ENCODE measurements around the gene HDDC3.
A peak's percentile ranks its signal among the peaks of the same experiment; 100 is the strongest.

The HDDC3 gene

DNA sequence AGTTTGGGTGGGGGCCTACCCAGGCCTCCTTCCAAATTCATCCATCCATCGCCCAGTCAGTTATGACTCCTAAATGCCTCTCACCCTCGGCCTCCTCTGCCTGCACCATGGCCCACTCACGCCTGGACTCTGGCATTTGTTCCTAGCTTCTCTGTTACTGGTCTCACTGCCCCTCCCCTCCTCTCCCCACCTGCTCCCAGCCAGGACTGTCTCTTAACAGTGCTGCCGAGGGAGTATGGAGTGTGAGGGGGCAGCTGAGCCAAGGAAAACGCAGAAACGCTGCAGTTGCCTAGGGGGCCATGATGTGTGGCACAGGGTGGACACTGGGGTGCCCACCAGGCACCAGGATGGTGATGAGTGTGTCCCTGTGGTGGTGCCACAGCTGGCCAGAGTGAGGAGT lies 25.4 kb upstream of the HDDC3 start:
- no peaks in the 10 kb centered on the region for H3K9me3 Mint-ChIP-seq
- H3K36me3 Mint-ChIP-seq (ENCODE audit: low read depth): peaks cover 79% of the 10 kb centered on the region
- peak overlapping the region; percentile 67 for H3K4me3 Mint-ChIP-seq
- peaks cover 23% of the 10 kb centered on the region for H3K4me1 Mint-ChIP-seq (ENCODE audit: low read depth)
- H3K27ac Mint-ChIP-seq: peak overlapping the region; percentile 79
- H3K27me3 Mint-ChIP-seq: no peaks in the 10 kb centered on the region
- DNase-seq: no peak

DNA sequence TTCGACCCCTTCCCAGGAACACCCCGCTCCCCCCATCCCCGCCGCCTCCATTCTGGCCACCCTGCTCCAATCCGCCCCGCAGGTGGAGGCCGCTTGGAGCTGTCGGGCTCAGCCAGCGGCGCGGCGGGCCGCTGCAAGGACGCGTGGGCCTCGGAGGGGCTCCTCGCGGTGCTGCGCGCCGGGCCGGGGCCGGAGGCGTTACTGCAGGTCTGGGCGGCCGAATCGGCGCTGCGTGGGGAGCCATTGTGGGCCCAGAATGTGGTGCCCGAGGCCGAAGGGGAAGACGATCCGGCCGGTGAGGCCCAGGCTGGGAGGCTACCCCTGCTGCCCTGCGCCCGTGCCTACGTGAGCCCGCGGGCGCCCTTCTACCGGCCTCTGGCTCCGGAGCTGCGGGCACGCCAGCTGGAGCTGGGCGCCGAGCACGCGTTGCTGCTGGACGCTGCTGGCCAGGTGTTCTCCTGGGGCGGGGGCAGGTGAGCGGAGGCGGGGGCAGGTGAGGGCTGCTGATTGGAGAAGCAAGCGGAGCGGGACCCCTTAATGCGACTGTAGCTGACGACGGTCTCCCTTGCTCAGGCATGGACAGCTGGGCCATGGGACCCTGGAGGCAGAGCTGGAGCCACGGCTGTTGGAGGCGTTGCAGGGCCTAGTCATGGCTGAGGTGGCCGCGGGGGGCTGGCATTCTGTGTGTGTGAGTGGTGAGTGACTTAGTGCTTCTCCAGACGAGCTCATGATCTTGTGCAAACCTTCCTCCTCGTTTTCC lies 24.9 kb upstream of the HDDC3 start:
- Mint-ChIP-seq H3K4me1 (ENCODE audit: low read depth) (peaks cover 23% of the 10 kb centered on the region), H3K27ac (peak overlapping the region; percentile 79), H3K9me3 (no peaks in the 10 kb centered on the region), H3K27me3 (no peaks in the 10 kb centered on the region), H3K36me3 (ENCODE audit: low read depth) (peaks cover 79% of the 10 kb centered on the region), H3K4me3 (peak overlapping the region; percentile 89)
- no peak for DNase-seq

DNA sequence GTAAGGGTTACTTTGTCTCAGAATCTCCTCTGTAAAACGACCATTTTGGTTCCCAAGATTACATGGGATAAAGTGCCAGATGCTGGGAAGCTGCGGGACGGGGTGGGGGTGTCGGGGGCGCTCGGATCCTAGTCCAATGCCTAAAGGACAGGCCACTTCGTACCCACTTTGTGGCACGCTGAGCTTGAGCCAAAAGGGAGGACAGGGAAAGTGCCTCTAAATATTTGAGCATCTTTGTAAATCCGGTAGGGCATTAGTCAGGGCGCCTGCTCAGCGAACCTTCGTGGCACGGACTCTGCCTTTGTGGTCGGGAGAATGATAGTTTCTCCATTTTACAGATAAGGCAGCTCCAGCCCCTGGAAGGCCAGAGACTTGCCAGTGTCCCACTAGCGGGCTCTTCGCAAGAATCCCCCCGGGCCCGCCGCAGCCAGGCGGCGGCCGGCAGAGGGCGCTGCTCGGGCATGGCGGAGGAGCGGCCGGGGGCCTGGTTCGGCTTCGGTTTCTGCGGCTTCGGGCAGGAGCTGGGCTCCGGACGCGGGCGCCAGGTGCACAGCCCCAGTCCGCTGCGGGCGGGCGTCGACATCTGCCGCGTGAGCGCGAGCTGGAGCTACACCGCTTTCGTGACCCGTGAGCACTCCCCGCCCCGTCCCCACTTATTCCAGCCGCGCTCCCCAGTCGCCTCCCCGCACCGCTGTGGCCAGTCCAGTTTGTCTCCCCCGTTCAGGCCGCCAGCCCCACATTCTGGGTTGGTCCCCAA lies 24.1 kb upstream of the HDDC3 start:
- DNase-seq: peak; percentile 80
- H3K9me3 Mint-ChIP-seq: no peaks in the 10 kb centered on the region
- H3K4me3 Mint-ChIP-seq: peak overlapping the region; percentile 89
- H3K27me3 Mint-ChIP-seq: no peaks in the 10 kb centered on the region
- peaks cover 79% of the 10 kb centered on the region for H3K36me3 Mint-ChIP-seq (ENCODE audit: low read depth)
- peaks cover 23% of the 10 kb centered on the region for H3K4me1 Mint-ChIP-seq (ENCODE audit: low read depth)
- H3K27ac Mint-ChIP-seq: peak overlapping the region; percentile 98

DNA sequence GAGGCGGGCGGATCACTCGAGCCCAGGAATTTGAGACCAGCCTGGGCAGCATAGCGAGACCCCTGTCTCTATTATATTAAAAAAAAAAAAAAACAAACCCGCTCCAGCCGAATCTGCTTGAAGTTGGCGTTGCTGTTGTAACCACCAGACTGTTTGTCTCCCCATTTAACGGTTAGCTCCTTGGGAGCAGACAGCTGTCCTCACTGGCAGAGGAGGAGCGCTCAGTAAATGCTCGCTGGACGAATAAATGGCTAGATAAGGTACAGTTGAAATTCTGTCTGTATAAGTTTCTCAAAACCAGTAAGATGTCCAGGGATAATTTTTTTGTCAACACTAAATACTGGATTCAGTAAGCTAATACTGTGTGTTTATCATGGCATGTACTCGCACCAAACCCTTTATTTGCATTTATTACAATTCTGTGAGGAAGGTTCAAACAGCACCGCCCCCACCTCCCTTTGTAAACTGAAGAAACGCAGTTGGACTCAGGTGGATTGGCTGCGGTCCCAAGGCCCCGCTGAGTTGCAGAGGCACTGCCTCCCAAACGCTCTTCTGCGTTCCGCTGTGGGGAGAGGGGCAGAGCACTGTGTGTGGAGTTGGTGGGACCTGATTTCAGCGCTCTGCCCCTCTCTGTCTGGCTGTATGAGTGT lies 23.4 kb upstream of the HDDC3 start:
- Mint-ChIP-seq H3K36me3 (ENCODE audit: low read depth) (peaks cover 79% of the 10 kb centered on the region), H3K27ac (peak overlapping the region; percentile 98), H3K9me3 (no peaks in the 10 kb centered on the region), H3K27me3 (no peaks in the 10 kb centered on the region), H3K4me3 (peak overlapping the region; percentile 89), H3K4me1 (ENCODE audit: low read depth) (peaks cover 23% of the 10 kb centered on the region)
- no peak for DNase-seq

DNA sequence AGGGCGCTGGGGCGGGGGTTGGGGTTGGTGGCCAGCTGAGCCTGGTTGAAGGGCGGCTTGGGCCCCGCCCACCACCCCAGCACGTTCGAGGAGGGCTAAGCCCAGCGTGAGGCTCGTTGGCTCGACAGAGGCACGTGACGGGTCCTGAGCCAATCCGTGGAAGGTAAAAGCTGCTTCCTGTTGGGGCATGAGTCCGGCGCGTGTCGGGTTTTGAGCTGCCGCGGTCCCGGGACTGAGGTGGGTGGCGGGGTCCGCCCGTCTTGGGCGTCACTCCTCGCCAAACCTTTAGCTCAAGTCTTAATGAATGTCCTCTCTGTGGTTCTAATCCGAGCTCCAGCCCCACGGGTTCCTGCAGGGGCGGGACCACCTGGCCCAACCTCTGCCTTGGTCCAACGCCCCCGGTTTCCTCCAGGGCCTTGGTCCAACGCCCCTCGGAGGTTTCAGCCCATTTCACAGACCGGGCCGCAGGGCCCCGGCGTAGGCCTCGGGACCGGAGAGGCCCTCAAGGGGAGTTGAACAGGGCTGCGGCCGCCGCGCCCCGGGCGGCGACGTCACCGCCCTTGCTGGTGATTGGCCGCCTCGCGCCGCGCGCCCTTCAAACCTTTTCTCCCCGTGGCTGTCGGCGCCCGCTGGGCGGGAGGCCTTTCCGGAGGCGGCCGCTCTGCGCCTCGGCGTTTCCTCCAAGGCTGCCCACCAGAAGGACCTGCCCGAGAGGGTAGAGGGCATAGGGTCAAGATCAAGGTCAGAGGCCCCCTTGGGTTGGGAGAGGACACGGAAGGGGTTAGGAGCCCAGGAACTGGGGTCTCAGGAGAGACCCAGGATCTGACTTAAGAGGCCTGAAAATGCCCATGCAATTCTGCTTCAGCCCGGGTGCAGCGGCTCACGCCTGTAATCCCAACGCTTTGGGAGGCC lies 22.6 kb upstream of the HDDC3 start, which contains the start of gene RCCD1:
Gene RCCD1, plus strand, starts transcription at position 173 of the 912 bp plus-strand sequence. CDS start 1,851 bp downstream, outside the sequence.
- no peaks in the 10 kb centered on the region for H3K27me3 Mint-ChIP-seq
- peak within 1 kb of the TSS; percentile 98 for H3K27ac Mint-ChIP-seq
- H3K4me3 Mint-ChIP-seq: peak within 1 kb of the TSS; percentile 89
- H3K4me1 Mint-ChIP-seq (ENCODE audit: low read depth): peaks cover 23% of the 10 kb centered on the region
- peaks cover 79% of the 10 kb centered on the region for H3K36me3 Mint-ChIP-seq (ENCODE audit: low read depth)
- no peaks in the 10 kb centered on the region for H3K9me3 Mint-ChIP-seq
- peak; percentile 92 for DNase-seq

DNA sequence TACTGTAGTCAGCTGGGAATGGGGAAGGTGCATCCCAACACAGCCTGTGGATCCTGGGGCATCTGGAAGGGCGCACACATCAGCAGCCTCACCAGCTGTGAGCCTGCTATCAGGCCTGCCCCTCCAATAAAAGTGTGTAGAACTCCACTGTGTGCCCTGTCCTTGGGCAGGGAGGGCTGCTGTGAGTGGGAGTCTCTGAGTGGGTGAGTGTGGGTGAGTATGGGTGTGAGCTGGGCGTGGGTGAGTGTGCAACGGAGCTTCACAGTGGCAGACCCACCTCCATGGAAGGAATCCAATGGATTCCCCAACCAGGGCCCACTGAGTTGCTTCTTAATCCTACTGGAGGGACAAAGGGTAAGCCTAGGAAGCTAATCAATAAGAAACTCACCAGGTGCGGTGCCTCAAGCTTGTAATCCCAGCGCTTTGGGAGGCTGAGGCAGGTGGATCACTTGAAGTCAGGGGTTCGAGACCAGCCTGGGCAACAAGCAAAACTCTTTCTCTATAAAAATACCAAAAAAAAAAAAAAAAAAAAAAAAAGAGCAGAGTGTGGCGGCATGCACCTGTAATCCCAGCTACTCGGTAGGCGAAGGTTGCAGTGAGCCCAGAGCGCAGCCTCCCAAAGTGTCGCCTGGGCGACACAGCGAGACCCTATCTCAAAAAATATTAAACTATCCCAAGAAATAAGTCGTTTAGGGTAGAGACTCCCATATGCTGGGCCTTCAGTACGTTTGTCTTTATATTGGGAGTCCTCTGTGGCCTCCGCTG lies 21.8 kb upstream of the HDDC3 start:
- Mint-ChIP-seq H3K4me1 (ENCODE audit: low read depth) (peaks cover 23% of the 10 kb centered on the region), H3K27me3 (no peaks in the 10 kb centered on the region), H3K9me3 (no peaks in the 10 kb centered on the region), H3K4me3 (peak overlapping the region; percentile 89), H3K36me3 (ENCODE audit: low read depth) (peaks cover 79% of the 10 kb centered on the region), H3K27ac (peak overlapping the region; percentile 98)
- DNase-seq: no peak

DNA sequence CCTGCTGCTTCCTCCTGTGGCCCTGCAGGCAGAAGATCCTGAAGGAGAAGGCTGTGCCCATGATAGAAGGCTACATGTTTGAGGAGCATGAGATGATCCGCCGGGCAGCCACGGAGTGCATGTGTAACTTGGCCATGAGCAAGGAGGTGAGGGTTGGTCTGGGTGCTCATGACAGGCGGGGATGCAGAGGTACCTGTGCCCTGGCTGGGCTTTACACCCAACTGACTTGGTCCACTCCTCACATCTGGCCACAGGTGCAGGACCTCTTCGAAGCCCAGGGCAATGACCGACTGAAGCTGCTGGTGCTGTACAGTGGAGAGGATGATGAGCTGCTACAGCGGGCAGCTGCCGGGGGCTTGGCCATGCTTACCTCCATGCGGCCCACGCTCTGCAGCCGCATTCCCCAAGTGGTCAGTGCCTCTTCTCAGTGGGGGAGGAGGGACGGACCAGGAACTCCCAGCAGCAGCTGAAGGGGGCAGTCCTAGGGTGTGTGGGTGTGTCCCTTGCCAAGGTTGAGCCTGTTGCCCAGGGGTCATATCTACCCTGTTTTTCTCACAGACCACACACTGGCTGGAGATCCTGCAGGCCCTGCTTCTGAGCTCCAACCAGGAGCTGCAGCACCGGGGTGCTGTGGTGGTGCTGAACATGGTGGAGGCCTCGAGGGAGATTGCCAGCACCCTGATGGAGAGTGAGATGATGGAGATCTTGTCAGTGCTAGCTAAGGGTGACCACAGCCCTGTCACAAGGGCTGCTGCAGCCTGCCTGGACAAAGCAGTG lies 20.7 kb upstream of the HDDC3 start:
- DNase-seq: no peak
- Mint-ChIP-seq H3K9me3 (no peaks in the 10 kb centered on the region), H3K27me3 (no peaks in the 10 kb centered on the region), H3K27ac (peak overlapping the region; percentile 41), H3K36me3 (ENCODE audit: low read depth) (peaks cover 81% of the 10 kb centered on the region), H3K4me3 (no peak overlapping the region), H3K4me1 (ENCODE audit: low read depth) (peaks cover 23% of the 10 kb centered on the region)

DNA sequence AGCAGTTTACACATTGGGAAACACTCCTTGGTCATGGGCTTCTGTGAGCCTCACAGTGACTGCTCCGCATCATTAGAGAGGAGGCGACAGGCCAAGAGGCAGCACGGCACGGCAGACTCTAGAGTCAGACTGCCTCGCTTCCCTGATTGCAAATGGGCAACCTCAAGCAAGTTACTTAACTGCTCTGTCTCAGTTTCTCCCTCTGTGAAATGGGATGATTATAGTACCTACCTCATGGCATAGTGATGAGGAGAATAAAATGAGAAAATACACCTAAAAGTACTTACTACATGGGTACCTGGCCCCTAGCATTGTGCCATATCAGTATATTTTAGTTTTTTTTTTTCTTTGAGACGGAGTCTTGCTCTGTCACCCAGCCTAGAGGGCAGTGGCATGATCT lies 18.3 kb upstream of the HDDC3 start:
- H3K4me3 Mint-ChIP-seq: no peak overlapping the region
- no peaks in the 10 kb centered on the region for H3K9me3 Mint-ChIP-seq
- DNase-seq: no peak
- H3K36me3 Mint-ChIP-seq (ENCODE audit: low read depth): peaks cover 88% of the 10 kb centered on the region
- H3K27me3 Mint-ChIP-seq: no peaks in the 10 kb centered on the region
- peaks cover 10% of the 10 kb centered on the region for H3K4me1 Mint-ChIP-seq (ENCODE audit: low read depth)
- H3K27ac Mint-ChIP-seq: peak overlapping the region; percentile 33

DNA sequence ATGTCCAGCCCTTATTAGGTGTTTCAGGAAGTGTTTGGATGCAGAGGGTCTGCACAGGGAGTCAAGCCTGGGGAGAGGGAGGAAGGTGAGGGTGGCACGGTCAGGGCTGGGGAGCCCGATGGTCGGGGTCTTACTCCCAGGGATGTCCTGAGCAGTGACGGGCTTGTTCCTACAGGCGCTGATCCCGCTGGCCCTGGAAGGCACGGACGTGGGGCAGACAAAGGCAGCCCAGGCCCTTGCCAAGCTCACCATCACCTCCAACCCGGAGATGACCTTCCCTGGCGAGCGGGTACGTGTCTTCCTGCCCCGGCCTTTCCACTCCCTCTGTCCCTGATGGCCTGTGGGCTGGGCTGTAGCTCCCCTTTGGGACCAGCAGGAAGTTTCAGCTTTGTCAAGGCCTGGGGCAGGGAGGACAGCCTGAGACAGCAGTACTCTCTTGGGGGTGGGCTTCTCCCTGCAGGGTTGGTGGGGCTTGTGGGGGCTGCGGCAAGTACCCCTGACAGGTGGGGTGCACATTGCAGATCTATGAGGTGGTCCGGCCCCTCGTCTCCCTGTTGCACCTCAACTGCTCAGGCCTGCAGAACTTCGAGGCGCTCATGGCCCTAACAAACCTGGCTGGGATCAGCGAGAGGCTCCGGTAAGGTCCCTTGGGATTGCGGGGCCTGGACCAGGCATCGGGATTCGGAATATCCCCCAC lies 17.8 kb upstream of the HDDC3 start:
- Mint-ChIP-seq H3K27me3 (no peaks in the 10 kb centered on the region), H3K9me3 (no peaks in the 10 kb centered on the region), H3K36me3 (ENCODE audit: low read depth) (peaks cover 88% of the 10 kb centered on the region), H3K4me3 (no peak overlapping the region), H3K27ac (no peak overlapping the region), H3K4me1 (ENCODE audit: low read depth) (peaks cover 9% of the 10 kb centered on the region)
- DNase-seq: no peak

DNA sequence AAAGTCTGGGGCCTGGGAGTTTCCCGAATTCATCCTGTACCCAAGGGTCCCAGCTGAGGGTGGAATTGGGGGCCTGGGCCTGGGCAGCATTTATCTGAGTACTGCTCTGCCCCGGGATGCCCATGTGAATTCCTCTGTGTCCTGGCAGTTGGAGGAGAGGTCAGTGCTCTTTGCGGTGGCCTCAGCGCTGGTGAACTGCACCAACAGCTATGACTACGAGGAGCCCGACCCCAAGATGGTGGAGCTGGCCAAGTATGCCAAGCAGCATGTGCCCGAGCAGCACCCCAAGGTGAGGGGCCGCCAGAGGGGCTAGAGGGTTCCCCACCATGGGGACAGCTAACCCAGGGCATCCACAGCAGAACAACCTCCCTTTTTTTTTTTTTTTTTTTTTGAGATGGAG lies 16.2 kb upstream of the HDDC3 start:
- Mint-ChIP-seq H3K9me3 (no peaks in the 10 kb centered on the region), H3K4me3 (no peak overlapping the region), H3K36me3 (ENCODE audit: low read depth) (peaks cover 95% of the 10 kb centered on the region), H3K4me1 (ENCODE audit: low read depth) (peaks cover 2% of the 10 kb centered on the region), H3K27me3 (no peaks in the 10 kb centered on the region), H3K27ac (no peak overlapping the region)
- DNase-seq: no peak

DNA sequence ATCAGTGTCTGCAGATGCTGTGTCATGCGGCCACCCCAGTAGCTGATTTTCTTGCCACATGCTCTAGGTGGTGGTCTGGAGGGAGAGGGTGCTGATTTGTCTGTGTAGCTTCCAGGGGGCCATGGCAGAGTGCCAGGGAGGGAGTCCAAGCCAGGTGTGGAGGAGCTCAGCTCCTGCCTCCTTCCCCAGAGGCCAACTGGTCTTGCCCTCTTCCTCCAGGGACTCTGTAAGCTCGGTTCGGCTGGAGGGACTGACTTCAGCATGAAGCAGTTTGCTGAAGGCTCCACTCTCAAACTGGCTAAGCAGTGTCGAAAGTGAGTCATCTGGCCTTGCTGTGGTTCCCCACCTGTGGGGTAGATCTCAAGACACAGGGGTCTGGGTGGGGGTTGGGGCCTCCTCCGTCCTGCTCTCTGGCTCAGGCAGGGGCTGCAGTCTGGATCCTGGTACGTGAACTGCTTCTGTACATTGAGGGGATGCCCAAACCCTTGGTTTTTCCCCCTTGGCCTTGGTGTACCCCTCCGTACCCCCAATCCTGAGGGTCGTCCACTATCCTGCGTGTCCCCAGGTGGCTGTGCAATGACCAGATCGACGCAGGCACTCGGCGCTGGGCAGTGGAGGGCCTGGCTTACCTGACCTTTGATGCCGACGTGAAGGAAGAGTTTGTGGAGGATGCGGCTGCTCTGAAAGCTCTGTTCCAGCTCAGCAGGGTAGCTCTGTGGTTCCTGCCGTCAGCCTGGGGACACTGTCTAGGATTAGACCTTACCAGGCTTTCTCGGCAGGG lies 15.4 kb upstream of the HDDC3 start:
- Mint-ChIP-seq H3K36me3 (ENCODE audit: low read depth) (peaks cover 95% of the 10 kb centered on the region), H3K9me3 (no peaks in the 10 kb centered on the region), H3K27ac (no peak overlapping the region), H3K4me3 (no peak overlapping the region), H3K4me1 (ENCODE audit: low read depth) (no peaks in the 10 kb centered on the region), H3K27me3 (no peaks in the 10 kb centered on the region)
- no peak for DNase-seq

Data from activated T-cell treated with anti-CD3 and anti-CD28 coated beads, Interleukin-2, amount 50 U/mL, for 24 hours (primary cell).